Measurements from ENCODE around the gene FGF18.

DNA sequence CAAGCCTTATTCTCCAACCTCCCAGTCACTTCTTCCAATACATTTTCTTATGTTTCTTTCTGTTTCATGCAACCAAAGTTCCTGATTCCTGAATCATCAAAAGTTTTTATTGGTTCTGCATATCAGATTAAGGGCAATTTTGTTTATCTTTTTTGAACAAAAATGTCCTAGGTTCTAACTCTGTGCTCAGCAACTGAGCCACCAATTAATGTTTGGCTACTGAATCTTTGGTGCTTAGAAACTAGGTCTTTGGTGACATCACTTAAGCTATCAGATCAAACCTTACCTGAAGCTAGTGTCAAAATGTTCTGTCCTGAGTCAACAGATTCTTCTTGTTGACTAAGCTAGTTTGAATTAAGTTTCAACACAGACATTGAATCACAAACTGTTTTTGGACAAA is 56.1 kb downstream of the FGF18 start:
- TF ChIP-seq, protein P1, sequence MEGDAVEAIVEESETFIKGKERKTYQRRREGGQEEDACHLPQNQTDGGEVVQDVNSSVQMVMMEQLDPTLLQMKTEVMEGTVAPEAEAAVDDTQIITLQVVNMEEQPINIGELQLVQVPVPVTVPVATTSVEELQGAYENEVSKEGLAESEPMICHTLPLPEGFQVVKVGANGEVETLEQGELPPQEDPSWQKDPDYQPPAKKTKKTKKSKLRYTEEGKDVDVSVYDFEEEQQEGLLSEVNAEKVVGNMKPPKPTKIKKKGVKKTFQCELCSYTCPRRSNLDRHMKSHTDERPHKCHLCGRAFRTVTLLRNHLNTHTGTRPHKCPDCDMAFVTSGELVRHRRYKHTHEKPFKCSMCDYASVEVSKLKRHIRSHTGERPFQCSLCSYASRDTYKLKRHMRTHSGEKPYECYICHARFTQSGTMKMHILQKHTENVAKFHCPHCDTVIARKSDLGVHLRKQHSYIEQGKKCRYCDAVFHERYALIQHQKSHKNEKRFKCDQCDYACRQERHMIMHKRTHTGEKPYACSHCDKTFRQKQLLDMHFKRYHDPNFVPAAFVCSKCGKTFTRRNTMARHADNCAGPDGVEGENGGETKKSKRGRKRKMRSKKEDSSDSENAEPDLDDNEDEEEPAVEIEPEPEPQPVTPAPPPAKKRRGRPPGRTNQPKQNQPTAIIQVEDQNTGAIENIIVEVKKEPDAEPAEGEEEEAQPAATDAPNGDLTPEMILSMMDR (IDR thresholded peaks at IDR 0.05), result no peak
- TF ChIP-seq POLR2A (IDR thresholded peaks at IDR 0.05), result no peak
